ENCODE measurements around the gene PON1. TPM values are rescaled to one million over a fixed set of nuclear protein-coding genes. Genes with fewer than 3 reads are reported as not detected.

Gene PON1
- total RNA-seq, 4 donors from 2014 or later = 0.52 to 1.4 TPM; not detected in 2

DNA sequence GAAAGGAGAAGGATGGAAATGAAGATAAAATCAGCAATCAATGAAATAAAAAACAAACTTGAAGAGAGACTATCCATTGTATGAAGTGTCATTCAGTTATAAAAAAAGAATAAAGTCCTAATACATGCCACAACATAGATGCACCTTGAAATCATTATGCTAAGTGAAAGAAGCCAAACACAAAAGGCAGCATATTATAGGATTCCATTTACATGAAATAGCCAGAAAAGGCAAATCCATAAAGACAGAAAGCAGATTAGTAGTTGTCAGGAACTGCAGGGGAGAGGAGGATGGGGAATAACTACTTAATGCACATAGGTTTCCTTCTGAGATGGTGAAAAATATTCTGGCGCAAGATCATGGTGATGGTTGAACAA is 6.6 kb upstream of the PON1 start:
- 89 to 98% methylated on average over 1 of the region's 1 CpG for WGBS, 2 donors
- H3K4me3 ChIP-seq (ENCODE audit: low read depth, poor library complexity, severe bottlenecking) = no peak overlapping the region
- TF ChIP-seq, protein P1, sequence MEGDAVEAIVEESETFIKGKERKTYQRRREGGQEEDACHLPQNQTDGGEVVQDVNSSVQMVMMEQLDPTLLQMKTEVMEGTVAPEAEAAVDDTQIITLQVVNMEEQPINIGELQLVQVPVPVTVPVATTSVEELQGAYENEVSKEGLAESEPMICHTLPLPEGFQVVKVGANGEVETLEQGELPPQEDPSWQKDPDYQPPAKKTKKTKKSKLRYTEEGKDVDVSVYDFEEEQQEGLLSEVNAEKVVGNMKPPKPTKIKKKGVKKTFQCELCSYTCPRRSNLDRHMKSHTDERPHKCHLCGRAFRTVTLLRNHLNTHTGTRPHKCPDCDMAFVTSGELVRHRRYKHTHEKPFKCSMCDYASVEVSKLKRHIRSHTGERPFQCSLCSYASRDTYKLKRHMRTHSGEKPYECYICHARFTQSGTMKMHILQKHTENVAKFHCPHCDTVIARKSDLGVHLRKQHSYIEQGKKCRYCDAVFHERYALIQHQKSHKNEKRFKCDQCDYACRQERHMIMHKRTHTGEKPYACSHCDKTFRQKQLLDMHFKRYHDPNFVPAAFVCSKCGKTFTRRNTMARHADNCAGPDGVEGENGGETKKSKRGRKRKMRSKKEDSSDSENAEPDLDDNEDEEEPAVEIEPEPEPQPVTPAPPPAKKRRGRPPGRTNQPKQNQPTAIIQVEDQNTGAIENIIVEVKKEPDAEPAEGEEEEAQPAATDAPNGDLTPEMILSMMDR (IDR thresholded peaks at IDR 0.05) = no peak
- no peak for TF ChIP-seq POLR2A (IDR thresholded peaks at IDR 0.05)
- DNase-seq (ENCODE audit: low spot score in 2 of 2) = no peak
- intact Hi-C loops (cut with DNase I; ENCODE audit: low total_unique reads) = no loop called here

DNA sequence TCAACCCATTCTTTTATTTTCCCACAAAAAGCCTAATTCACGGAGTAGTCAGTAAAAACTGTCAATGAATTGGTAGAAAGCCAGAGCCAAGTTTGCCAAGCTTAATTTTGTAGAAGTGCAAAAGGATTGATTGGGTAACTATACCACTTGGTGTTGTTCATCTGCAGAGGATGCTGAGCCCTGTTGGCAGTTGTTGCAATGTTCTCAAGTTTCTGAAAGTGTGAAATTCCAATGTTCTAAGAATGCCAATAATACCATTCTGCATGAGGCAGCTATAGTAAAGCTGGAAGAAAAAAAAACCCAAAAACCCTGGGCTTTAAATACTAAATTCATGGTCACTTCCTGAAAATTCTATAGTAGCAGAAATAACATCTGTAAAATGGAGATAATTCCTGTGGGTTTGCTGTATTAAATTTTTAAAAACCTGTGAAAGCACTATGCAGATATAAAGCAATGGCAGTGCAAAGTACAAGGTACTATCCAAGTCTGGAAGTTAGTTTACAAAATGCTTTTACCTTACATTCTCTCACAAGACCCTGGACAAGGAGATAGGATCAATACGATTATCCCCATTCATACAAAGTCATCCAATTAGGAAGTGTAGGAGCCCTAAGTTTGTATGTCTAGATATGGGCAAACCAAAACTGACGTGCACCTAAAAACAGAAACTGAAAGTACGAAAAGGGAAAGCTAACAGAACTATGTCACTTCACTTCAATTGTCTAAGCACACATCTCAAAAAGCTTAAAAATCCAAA is 6.0 kb upstream of the PON1 start:
- TF ChIP-seq, protein P1 (IDR thresholded peaks at IDR 0.05) = no peak
- TF ChIP-seq POLR2A (IDR thresholded peaks at IDR 0.05) = no peak
- no peak for DNase-seq (ENCODE audit: low spot score in 2 of 2)
- intact Hi-C loops (cut with DNase I; ENCODE audit: low total_unique reads) = no loop called here
- WGBS, 2 donors = 28 to 30% methylated on average over 4 of the region's 4 CpGs
- H3K4me3 ChIP-seq (ENCODE audit: low read depth, poor library complexity, severe bottlenecking) = no peak overlapping the region

DNA sequence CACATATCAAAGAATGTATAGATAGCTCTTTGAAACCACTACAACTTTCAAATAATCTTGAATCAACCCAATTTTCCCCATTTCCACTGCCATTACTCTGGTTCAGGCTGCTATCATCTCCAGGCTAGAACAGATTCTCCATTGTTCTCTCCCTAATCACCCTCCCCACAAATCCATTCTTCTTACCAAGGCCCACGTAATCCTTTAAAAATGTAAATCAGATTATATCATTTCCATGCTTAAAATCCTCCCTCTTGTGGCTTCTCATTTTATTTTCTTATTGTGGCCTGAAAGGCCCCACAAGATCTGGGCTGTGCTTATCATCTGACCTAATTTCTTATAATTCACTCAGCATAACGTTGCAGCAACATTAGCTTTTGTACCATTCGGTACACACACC is 3.0 kb upstream of the PON1 start:
- H3K4me3 ChIP-seq (ENCODE audit: low read depth, poor library complexity, severe bottlenecking) = no peak overlapping the region
- 84 to 87% methylated on average over 3 of the region's 3 CpGs for WGBS, 2 donors
- TF ChIP-seq POLR2A (IDR thresholded peaks at IDR 0.05) = no peak
- TF ChIP-seq, protein P1 (IDR thresholded peaks at IDR 0.05) = no peak
- no peak for DNase-seq (ENCODE audit: low spot score in 2 of 2)
- intact Hi-C loops (cut with DNase I; ENCODE audit: low total_unique reads) = no loop called here

DNA sequence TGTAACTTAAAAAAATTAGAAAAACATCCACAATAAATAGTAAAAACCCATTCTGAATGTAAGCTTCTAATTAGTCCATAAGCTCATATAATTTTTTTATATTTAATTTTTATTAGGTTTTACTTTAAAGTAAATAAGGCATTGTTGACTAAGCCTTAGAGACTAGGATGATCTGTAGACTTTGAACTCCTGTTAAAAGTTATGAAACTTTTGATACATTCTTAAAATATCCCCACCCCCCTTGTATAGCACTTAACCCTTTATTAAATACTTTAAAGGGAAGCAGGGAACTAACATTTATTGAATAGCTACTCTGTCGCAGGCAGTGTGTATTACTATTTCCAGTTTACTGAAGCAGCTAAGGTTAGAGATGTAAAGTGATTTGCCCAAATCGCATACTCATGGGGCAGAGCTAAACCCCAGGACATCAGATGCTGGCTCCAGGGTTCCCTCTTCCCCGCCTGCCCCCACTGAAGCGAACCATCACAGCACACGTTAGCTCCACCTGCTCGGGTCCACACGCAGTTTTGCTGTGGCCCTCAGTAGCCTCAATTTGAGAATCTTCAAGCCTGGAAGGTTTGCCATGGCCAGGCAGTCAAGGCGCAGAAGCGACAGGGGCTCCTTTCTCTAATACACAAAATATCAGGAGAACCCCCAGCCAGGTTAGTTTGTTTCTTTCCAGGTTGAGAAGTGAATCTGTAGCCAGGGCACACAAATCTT is 762 bp downstream of the PON1 start:
- intact Hi-C loops (cut with DNase I; ENCODE audit: low total_unique reads) = no loop called here
- DNase-seq (ENCODE audit: low spot score in 2 of 2) = no peak
- no peak for TF ChIP-seq POLR2A (IDR thresholded peaks at IDR 0.05)
- TF ChIP-seq, protein P1 (IDR thresholded peaks at IDR 0.05) = no peak
- H3K4me3 ChIP-seq (ENCODE audit: low read depth, poor library complexity, severe bottlenecking) = no peak overlapping the region
- 90 to 93% methylated on average over 9 of the region's 9 CpGs for WGBS, 2 donors

DNA sequence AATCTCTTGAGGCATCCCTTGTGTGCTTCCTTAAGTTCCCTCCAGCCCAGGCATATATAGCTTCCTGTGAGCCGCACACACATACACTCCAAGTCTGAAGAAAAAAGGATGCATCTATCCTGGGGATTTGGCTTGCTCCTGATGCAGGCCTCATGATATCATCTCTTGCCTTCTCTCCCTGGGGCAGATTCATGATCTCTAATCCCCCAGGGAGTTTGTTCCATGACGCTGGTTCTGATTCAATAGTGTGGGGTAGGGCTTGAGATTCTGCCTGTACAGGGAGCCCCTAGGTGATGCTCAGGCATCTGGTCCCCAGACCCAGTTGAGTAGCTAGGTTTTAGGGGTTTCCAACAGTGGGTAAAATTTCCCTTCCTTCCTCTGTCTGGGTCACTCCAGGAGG is 1.5 kb downstream of the PON1 start:
- H3K4me3 ChIP-seq (ENCODE audit: low read depth, poor library complexity, severe bottlenecking) = no peak overlapping the region
- WGBS, 2 donors = 44 to 59% methylated on average over 2 of the region's 2 CpGs
- intact Hi-C loops (cut with DNase I; ENCODE audit: low total_unique reads) = no loop called here
- no peak for DNase-seq (ENCODE audit: low spot score in 2 of 2)
- TF ChIP-seq POLR2A (IDR thresholded peaks at IDR 0.05) = no peak

DNA sequence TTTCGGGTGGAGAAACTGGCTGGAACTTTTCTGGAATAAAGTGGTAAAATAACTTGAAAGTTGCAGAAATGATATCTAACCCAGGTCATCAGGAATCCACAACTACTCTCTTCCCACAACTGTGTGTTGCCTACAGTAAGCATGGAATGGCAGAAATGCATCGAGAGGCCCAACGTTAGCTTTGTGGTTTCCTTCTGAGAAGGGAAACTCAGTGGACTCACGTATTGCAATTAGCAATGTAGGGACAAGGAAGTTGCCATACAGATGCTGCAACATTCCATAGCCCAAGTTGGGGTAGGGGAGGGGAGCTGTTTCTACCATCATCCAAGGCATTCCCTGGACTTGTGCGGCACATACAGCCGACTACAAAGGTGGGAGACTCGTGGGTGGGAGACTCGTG is 1.9 kb downstream of the PON1 start:
- H3K4me3 ChIP-seq (ENCODE audit: low read depth, poor library complexity, severe bottlenecking) = no peak overlapping the region
- no peak for DNase-seq (ENCODE audit: low spot score in 2 of 2)
- intact Hi-C loops (cut with DNase I; ENCODE audit: low total_unique reads) = no loop called here
- TF ChIP-seq POLR2A (IDR thresholded peaks at IDR 0.05) = no peak
- TF ChIP-seq, protein P1 (IDR thresholded peaks at IDR 0.05) = no peak
- WGBS, 2 donors = 79 to 81% methylated on average over 8 of the region's 8 CpGs

All from lower leg skin (tissue), 4 donors.